Ectodermal cell (in vitro differentiated cells): ENCODE results near the gene C1orf116.

Experiments used
- H3K27ac ChIP-seq: 2 replicates; pipeline ENCODE4 v1.7.0; 2013; ENCODE audit warnings: mild to moderate bottlenecking, low read depth, low read length; ENCODE audit not compliant: insufficient read depth, poor library complexity, severe bottlenecking
- H3K27me3 ChIP-seq: 2 replicates; pipeline ENCODE4 v1.7.0; 2013; ENCODE audit warnings: mild to moderate bottlenecking, low read length; ENCODE audit not compliant: insufficient read depth, control insufficient read depth, poor library complexity, severe bottlenecking
- H3K36me3 ChIP-seq: one replicate; pipeline ENCODE4 v1.7.0; 2013; ENCODE audit warnings: low read length; ENCODE audit not compliant: control insufficient read depth, insufficient read depth
- H3K4me1 ChIP-seq: one replicate; pipeline ENCODE4 v1.7.0; 2013; ENCODE audit warnings: low read length; ENCODE audit not compliant: control insufficient read depth, insufficient read depth
- H3K4me3 ChIP-seq: 2 replicates; pipeline ENCODE4 v1.7.0; 2013; ENCODE audit warnings: low read depth, low read length, control low read depth; ENCODE audit not compliant: insufficient read depth
- H3K9me3 ChIP-seq: 2 replicates; pipeline ENCODE4 v1.7.0; 2013; ENCODE audit warnings: mild to moderate bottlenecking, low read length, moderate library complexity; ENCODE audit not compliant: control insufficient read depth
- WGBS, 2 experiments: methylation state at CpG; one replicate each; pipeline ENCODE4 v1.1.7; 2013; ENCODE audit warnings: missing lambda C conversion rate in 2 of 2; 5-methylcytosine and 5-hydroxymethylcytosine counted together

C1orf116 gene

DNA sequence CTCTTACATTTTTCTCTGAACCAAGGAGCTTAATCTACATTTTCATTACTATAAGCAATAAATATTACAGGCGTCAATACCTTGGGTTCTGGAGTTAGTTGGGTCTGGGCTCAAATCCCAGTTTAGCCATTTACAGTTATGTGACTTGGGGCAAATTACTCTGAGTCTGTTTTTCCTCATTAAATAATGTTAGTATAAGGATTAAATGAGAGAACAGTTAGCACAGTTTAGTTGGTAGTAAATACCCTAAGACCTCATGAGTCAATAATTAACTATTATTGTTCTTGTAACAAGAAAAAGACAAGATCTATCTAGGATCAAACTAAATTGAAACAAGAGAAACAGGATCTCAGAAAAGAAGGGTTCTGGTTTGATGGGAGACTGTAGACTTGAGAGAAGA lies 4.6 kb downstream of the C1orf116 start:
- WGBS, 2 experiments = 89 to 90% methylated on average over 1 of the region's 1 CpG
- no peak overlapping the region for H3K4me3 ChIP-seq
- H3K36me3 ChIP-seq = no peaks in the 10 kb centered on the region
- peaks cover 6% of the 10 kb centered on the region for H3K4me1 ChIP-seq
- no peaks in the 10 kb centered on the region for H3K27me3 ChIP-seq
- no peak overlapping the region for H3K27ac ChIP-seq
- no peaks in the 10 kb centered on the region for H3K9me3 ChIP-seq

DNA sequence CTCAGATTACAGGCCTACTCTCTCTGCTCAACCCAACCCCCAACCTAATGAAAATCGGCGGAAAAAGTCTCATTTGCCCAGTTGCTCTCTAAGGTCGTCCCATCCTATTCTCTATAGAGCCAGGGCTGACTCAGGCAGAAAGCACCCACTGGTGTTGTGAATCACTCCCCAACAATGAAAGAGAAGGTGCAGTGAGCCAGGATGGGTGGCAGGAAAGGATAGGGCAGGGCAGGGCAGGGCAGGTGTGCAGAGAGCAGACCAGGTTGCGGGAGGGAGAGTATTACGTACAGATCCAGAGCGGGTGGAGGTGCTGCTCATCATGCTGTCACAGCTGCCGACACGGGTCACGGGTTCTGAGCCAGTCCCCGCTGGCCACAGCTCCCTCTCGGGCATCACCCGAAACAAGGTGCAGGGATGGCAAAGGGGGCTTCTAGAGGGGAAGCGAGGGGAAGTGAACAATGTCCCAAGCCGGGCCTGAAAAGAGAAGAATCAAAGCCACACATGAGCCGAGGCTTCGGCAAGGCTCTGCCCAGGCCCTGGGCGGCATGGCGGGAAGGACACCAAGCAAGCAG lies 5.3 kb downstream of the C1orf116 start:
- Histone ChIP-seq H3K36me3 (no peaks in the 10 kb centered on the region), H3K4me3 (no peak overlapping the region), H3K4me1 (peaks cover 6% of the 10 kb centered on the region), H3K27ac (no peak overlapping the region), H3K9me3 (no peaks in the 10 kb centered on the region), H3K27me3 (no peaks in the 10 kb centered on the region)
- WGBS, 2 experiments = 95 to 96% methylated on average over 18 of the region's 18 CpGs

DNA sequence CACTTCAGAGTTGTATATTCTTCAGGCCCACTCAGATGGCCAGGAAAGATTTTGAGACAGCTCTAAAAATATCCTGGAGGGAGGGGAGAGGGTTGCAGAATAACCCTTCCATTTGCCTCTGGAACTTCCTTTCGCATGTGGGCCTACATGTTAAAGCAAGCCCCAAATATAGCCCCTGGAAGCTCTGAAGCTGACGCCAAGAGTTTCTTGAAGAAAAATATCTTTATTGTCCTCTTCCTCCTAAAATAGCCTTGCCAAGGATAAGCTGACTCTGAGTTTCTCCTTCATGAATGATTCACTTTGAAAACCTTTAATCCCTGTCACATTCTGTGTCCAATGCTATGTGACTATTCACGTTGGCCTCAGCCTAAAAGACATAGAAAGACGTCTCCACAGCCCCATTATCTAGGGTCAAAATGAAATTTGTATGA lies 6.4 kb downstream of the C1orf116 start:
- 85 to 90% methylated on average over 4 of the region's 4 CpGs for WGBS, 2 experiments
- Histone ChIP-seq H3K27me3 (no peaks in the 10 kb centered on the region), H3K4me1 (peaks cover 6% of the 10 kb centered on the region), H3K4me3 (no peak overlapping the region), H3K36me3 (no peaks in the 10 kb centered on the region), H3K9me3 (no peaks in the 10 kb centered on the region), H3K27ac (no peak overlapping the region)

DNA sequence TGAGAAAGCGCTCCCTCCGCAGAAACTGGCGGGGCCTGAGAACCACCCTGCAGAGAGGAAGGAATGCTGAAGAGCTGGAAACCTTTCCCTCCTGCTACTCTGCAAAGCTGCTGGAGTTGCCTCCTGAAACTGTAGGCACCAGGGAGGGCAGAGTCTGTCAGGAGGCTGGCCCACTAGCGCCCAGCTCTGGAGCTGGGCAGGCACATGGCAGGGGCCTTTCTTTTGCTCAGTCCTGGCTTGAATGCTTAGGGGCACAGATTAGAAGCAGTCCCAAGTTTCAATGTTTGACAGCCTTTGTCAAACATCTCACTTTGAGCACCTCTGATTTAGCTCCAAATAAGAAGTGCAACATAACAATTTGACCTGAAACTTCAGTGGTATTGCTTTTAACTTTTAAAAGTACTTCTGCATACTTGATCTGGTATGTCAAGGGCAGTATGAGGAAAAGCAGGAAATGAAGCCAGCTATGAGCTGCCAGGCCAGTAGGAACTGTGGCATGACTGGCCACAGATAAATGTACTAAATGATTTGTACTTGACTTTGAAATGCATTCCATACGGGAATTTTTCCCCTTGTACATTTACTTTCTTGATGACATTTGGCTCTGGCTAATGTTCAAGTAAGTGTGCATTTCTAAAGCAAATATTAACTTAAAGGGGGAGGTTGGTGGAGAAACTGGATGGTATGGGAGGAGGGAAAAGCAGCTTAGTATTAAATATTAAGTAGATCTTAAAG lies 7.2 kb downstream of the C1orf116 start:
- peaks cover 6% of the 10 kb centered on the region for H3K4me1 ChIP-seq
- no peaks in the 10 kb centered on the region for H3K27me3 ChIP-seq
- H3K27ac ChIP-seq = no peak overlapping the region
- 44 to 45% methylated on average over 5 of the region's 5 CpGs for WGBS, 2 experiments
- no peak overlapping the region for H3K4me3 ChIP-seq
- no peaks in the 10 kb centered on the region for H3K36me3 ChIP-seq
- H3K9me3 ChIP-seq = no peaks in the 10 kb centered on the region

DNA sequence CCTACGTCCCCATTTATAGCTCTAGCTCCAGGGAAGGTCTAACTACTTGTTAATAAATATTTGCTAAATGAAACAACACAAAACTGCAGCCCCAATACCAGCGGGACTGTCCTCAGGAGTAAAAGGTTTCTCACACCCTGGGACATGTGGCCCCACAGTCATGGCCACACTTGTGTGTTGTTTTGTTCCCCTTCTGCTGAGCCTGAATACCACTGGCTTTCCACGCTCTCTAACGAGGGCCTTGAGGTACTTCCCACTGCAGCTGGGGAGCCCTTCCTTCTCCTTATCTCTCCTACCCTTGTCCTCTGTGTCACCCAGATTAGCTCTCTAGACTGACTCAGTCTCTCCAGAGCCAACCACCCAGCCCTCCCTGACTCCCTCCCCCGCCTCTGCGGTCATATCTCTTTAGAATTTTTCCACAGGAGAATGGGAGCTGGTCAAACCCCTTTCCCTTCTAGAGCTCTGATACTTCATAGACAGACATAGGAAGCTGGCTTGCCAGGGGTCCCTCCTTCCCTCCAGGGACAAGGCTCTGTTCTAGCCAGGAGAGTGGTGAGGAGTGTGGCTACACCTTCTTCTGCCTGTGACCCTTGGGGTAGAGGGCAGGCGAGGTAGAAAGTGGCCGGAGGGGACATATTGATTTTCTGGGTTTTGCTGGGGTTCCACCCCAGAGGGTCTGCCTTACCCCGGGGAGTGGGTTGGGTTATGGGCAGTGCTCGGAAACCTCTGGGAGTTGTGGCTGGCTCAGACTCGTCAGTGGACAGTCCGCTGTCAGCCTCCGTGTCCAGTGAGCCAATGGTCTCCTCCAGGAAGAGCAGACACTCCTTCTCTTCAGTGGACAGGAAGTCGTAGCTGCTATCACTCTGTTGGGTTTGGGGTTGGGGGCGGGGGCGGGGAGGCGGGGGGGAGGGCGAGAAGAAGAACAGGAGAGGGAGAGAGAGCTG lies 8.1 kb downstream of the C1orf116 start:
- Histone ChIP-seq H3K9me3 (no peaks in the 10 kb centered on the region), H3K27me3 (no peaks in the 10 kb centered on the region), H3K36me3 (no peaks in the 10 kb centered on the region), H3K27ac (no peak overlapping the region), H3K4me1 (peaks cover 6% of the 10 kb centered on the region), H3K4me3 (no peak overlapping the region)
- 68 to 69% methylated on average over 16 to 18 of the region's 18 CpGs for WGBS, 2 experiments

DNA sequence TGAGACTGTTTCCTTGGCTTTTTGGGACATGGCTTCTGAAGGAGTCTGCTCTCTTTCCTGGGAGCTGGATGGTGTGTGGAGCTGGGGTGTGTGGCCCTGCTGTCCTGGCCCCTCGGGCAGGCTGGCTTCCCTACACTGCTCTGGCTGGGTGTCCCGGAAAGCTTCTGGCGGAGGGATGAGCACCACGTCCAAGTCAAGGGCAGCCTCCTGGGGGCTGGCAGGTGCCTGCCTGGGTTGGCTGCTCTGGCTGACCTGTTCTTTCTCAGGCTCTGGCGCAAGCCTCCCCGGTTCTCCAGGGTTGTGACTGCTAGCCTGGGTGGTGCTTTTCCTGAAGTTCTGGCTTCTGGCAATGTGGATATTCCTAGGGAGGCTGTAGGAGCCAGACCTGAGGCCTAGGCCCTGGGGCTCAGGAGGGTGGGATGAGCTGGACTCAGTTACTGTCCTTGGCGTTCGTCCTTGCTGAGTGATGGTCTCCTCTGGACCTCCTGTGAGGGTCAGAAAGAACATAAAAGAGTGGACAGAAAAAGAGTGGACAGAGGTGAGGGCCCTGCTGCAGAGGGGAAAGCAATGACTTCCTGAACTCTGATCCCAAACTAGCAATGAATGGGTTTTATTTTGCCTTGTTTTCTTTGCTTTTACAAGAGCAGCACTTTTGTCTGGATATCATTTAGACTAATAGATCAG lies 9.4 kb downstream of the C1orf116 start:
- WGBS, 2 experiments = 93 to 96% methylated on average over 8 of the region's 8 CpGs
- H3K9me3 ChIP-seq = no peaks in the 10 kb centered on the region
- no peaks in the 10 kb centered on the region for H3K36me3 ChIP-seq
- no peak overlapping the region for H3K27ac ChIP-seq
- H3K4me3 ChIP-seq = no peak overlapping the region
- peaks cover 6% of the 10 kb centered on the region for H3K4me1 ChIP-seq
- H3K27me3 ChIP-seq = no peaks in the 10 kb centered on the region

DNA sequence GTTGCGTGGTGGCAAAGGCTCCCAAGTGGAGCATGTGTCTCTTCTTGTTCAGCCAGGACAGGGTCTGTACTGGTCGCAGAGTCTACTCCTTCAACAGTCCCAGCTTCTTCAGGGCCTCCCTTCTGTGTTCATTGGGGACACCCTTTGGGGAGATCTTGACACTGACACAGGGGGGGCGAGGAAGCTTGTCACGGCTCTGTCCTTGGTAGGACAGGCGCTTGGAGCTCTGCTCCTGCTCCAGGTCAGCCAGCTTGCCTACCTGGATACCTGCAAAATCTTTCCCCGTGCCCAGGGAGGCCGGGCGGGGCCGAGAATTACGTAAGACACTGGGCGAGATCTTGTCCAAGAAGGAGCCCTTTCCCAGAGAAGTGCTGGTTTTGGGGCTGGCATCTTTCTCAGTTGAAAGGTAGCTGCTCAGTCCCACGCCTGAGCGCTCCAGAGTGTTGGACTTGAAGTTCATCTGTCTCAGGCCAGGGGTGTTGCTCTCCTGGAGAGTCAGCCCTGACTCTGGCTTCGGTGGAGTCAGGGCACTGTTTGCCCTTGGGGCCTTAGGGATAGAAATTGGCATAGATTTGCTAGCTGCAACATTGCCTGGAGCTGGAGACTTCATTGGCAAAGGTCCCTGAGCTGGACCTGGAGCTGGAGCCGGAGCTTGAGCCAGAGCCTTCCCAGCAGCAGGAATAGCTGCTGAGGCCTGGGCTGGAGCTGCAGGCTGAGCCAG lies 10.5 kb downstream of the C1orf116 start:
- Histone ChIP-seq H3K4me3 (no peak overlapping the region), H3K27me3 (no peaks in the 10 kb centered on the region), H3K4me1 (peaks cover 6% of the 10 kb centered on the region), H3K9me3 (no peaks in the 10 kb centered on the region), H3K36me3 (no peaks in the 10 kb centered on the region), H3K27ac (no peak overlapping the region)
- 95% methylated on average over 15 of the region's 15 CpGs for WGBS, 2 experiments

DNA sequence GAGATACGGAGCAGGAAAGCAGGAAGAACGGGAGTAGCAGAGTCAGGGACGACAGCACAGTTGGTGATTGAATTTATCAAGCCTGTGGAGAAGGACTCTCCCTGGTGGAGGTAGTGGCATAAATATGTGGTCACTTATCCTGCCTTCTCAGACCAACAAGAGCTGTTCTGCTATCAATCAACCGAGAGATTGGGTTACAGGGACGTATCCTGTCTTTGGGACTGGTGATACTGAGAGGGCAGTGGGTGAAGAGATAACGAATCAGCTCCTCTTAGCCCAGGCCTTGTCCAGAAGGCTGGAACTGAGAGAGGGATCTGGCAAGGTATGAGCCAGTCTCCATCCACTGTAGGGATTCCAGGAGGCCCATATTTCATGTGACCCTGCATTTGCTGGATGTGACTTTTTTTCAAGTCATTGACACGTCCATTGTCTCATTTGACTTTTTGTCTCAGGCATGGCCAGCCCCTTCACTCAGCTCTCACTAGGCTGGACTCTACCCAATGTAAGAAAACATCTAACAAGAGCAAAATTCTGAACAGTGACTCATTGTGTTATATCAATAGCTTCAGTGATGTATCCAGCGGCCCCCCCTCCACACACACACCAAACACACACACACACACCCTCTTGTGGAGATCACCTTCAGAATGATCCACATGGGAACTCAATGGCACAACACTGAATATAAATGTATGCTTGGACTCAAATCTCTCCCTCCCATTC lies 11.3 kb downstream of the C1orf116 start:
- peaks cover 6% of the 10 kb centered on the region for H3K4me1 ChIP-seq

DNA sequence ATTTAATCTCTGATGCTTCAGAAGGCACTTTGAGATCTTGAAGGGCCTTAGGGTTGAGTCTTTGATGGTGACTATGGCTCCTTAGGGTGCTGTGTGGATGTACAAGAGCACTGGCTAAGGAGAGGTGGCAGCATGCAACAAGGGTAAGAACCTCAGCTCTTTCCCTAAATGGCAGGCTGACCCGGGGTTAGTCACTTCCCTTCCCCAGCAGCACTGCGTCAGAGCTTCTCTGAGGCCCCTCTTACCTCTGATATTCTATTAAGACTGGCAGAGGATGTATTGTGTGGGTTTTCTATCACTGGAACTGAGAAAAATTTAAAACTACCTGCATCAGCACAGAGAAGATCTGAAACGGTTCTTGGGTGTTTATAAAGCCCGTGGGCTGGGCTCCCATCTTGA lies 11.8 kb downstream of the C1orf116 start:
- H3K9me3 ChIP-seq = no peaks in the 10 kb centered on the region
- no peaks in the 10 kb centered on the region for H3K27me3 ChIP-seq
- no peak overlapping the region for H3K27ac ChIP-seq
- 93 to 97% methylated on average over 4 of the region's 4 CpGs for WGBS, 2 experiments
- H3K36me3 ChIP-seq = no peaks in the 10 kb centered on the region
- H3K4me3 ChIP-seq = no peak overlapping the region
- H3K4me1 ChIP-seq = peaks cover 6% of the 10 kb centered on the region

More for the DNA sequence above, 11.3 kb downstream of the C1orf116 start:
- no peaks in the 10 kb centered on the region for H3K36me3 ChIP-seq
- H3K9me3 ChIP-seq = no peaks in the 10 kb centered on the region
- no peak overlapping the region for H3K27ac ChIP-seq
- H3K27me3 ChIP-seq = no peaks in the 10 kb centered on the region
- WGBS, 2 experiments = 79 to 90% methylated on average over 8 of the region's 8 CpGs
- H3K4me3 ChIP-seq = no peak overlapping the region
